ENCODE measurements around the gene CRY2. TPM values are rescaled to one million over a fixed set of nuclear protein-coding genes. Genes with fewer than 3 reads are reported as not detected.

The CRY2 gene
- total and polyA plus RNA-seq, 2 of the 8 experiments (the other 6 are each of a cell fraction or from before 2014, with no cell fraction given): 8.0 to 9.4 TPM

GRCh38 chr11:45918331-45918941 lies 71.2 kb downstream of the CRY2 start (continued):
- TF ChIP-seq CHD7 (IDR thresholded peaks at IDR 0.05; ENCODE audit: insufficient replicate concordance, low read length): no peak
- TF ChIP-seq E2F6 (IDR thresholded peaks at IDR 0.05): peak; percentile 19; the same call in 1 of the 2 replicates
- TF ChIP-seq SP4 (IDR thresholded peaks at IDR 0.05; ENCODE audit: low read length): no peak
- 0 out of 2 replicates have a peak, but pooled peaks have one; percentile 4 for TF ChIP-seq TAF1 (IDR thresholded peaks at IDR 0.05; ENCODE audit: low read depth, low read length)
- TF ChIP-seq MAX (IDR thresholded peaks at IDR 0.05): no peak
- no peak for TF ChIP-seq TEAD4 (IDR thresholded peaks at IDR 0.05; ENCODE audit: low read depth, low read length)

Measured in H1 (cell line).